Stimulated activated CD8-positive, alpha-beta memory T cell treated with anti-CD3 and anti-CD28 coated beads, Interleukin-2, amount 100 ng/mL, for 1 hour (primary cell): ENCODE results near the gene USF1.
"Not testable (repeated sequence)": the region's sequence is repeated elsewhere in the genome, so short reads cannot be mapped to it uniquely, and the experiment has no call there.

Source experiments
- DNase-seq, 2 donors: peaks; one replicate each; pipeline ENCODE4 v3.0.0-alpha.2; 2020; ENCODE audit warnings: low read depth in 2 of 2

Gene USF1

GRCh38 chr1:161077426-161077825, 31.6 kb upstream of the USF1 start:
- no peak for DNase-seq

GRCh38 chr1:161076410-161076809, 30.6 kb upstream of the USF1 start:
- DNase-seq = no peak

GRCh38 chr1:161074676-161075368, 29.0 kb upstream of the USF1 start:
- DNase-seq = no peak

GRCh38 chr1:161073474-161074121, 27.8 kb upstream of the USF1 start:
- no peak for DNase-seq

- DNase-seq = no peak
These were observed 27.1 kb upstream of the USF1 start for GRCh38 chr1:161072751-161073449.

GRCh38 chr1:161071886-161072371, 26.2 kb upstream of the USF1 start:
- peak in 1 of 2 donors; percentile 20 for DNase-seq

GRCh38 chr1:161070761-161071160, 25.0 kb upstream of the USF1 start:
- no peak for DNase-seq

- peak; percentile 63 to 66 for DNase-seq
These were observed 24.0 kb upstream of the USF1 start, which contains the start of gene ARHGAP30 for GRCh38 chr1:161069731-161070270. Gene ARHGAP30 (minus strand): TSS chr1:161069891. CDS start chr1:161069624, 267 bp downstream.

GRCh38 chr1:161069241-161069640, 23.5 kb upstream of the USF1 start:
- DNase-seq = no peak

- peak; percentile 59 to 67 for DNase-seq
These were observed 22.8 kb upstream of the USF1 start for GRCh38 chr1:161068306-161069234.

GRCh38 chr1:161066694-161067093, 20.9 kb upstream of the USF1 start:
- DNase-seq = no peak

- not testable (repeated sequence) for DNase-seq
These were observed 19.9 kb upstream of the USF1 start for GRCh38 chr1:161065681-161066080.

- not testable (repeated sequence) for DNase-seq
These were observed 18.2 kb upstream of the USF1 start for GRCh38 chr1:161063936-161064335.

- no peak for DNase-seq
These were observed 15.6 kb upstream of the USF1 start for GRCh38 chr1:161061419-161061818.

- no peak for DNase-seq
These were observed 13.5 kb upstream of the USF1 start for GRCh38 chr1:161059293-161059692.

GRCh38 chr1:161054805-161055204, 9.0 kb upstream of the USF1 start:
- DNase-seq = no peak

GRCh38 chr1:161054232-161054631, 8.5 kb upstream of the USF1 start:
- no peak for DNase-seq

GRCh38 chr1:161052899-161053298, 7.1 kb upstream of the USF1 start:
- DNase-seq = no peak

GRCh38 chr1:161051219-161051618, 5.4 kb upstream of the USF1 start:
- DNase-seq = no peak

GRCh38 chr1:161048949-161049722, 3.4 kb upstream of the USF1 start:
- no peak for DNase-seq
